GM18867 (cell line): Measurements from ENCODE around the gene TF.

Experiments
- ATAC-seq: cut with Tn5 transposase; IDR thresholded peaks from one replicate; pipeline ENCODE4 v1.9.1; 2021; ENCODE audit warnings: mild to moderate bottlenecking, moderate library complexity; ENCODE audit not compliant: unreplicated experiment

The TF gene

GRCh38 chr3:133746712-133747066, 496 bp downstream of the TF start:
- ATAC-seq, result no peak

- ATAC-seq, result no peak
Observed at GRCh38 chr3:133747373-133747772, 1.2 kb downstream of the TF start.

- ATAC-seq, result no peak
Observed at GRCh38 chr3:133747907-133748639, 1.9 kb downstream of the TF start.

- no peak for ATAC-seq
Observed at GRCh38 chr3:133749427-133750258, 3.5 kb downstream of the TF start.

GRCh38 chr3:133750259-133750656, 4.1 kb downstream of the TF start:
- no peak for ATAC-seq

- no peak for ATAC-seq
Observed at GRCh38 chr3:133753107-133753778, 7.0 kb downstream of the TF start.

- no peak for ATAC-seq
Observed at GRCh38 chr3:133753779-133754164, 7.6 kb downstream of the TF start.

GRCh38 chr3:133754455-133754854, 8.3 kb downstream of the TF start:
- ATAC-seq, result no peak

GRCh38 chr3:133754973-133755828, 9.0 kb downstream of the TF start:
- ATAC-seq, result no peak

GRCh38 chr3:133756716-133757694, 10.8 kb downstream of the TF start:
- ATAC-seq, result no peak

- ATAC-seq, result no peak
Observed at GRCh38 chr3:133757701-133758567, 11.7 kb downstream of the TF start.

GRCh38 chr3:133758568-133758928, 12.4 kb downstream of the TF start:
- ATAC-seq, result no peak

GRCh38 chr3:133758964-133759739, 13.0 kb downstream of the TF start:
- ATAC-seq, result no peak

- ATAC-seq, result no peak
Observed at GRCh38 chr3:133759740-133760305, 13.6 kb downstream of the TF start.

GRCh38 chr3:133760916-133761315, 14.7 kb downstream of the TF start:
- ATAC-seq, result no peak

- ATAC-seq, result peak; percentile 80
Observed at GRCh38 chr3:133761605-133762484, 15.7 kb downstream of the TF start.

GRCh38 chr3:133762539-133762938, 16.3 kb downstream of the TF start:
- ATAC-seq, result no peak
